RPMI7951 (cell line): ENCODE data around the gene WDR53. TPM values are rescaled to one million over a fixed set of nuclear protein-coding genes. Genes with fewer than 3 reads are reported as not detected.
A peak's percentile ranks its signal among the peaks of the same experiment; 100 is the strongest.
"Not testable (repeated sequence)": the region's sequence is repeated elsewhere in the genome, so short reads cannot be mapped to it uniquely, and the experiment has no call there.

Source experiments
- DNase-seq: peaks from one replicate; pipeline ENCODE4 v3.0.0-alpha.2; 2012; ENCODE audit warnings: low read depth
- total RNA-seq: library from RNA; depleted of rRNA; stranded (reverse); fragments of >200 nt; shearing (Covaris generic); gene quantifications from 2 replicates; pipeline ENCODE4 v1.2.3, GENCODE V29; 2014; rRNA removed

Gene WDR53
- total RNA-seq: 8.8 and 9.4 TPM in 2 replicates

DNA sequence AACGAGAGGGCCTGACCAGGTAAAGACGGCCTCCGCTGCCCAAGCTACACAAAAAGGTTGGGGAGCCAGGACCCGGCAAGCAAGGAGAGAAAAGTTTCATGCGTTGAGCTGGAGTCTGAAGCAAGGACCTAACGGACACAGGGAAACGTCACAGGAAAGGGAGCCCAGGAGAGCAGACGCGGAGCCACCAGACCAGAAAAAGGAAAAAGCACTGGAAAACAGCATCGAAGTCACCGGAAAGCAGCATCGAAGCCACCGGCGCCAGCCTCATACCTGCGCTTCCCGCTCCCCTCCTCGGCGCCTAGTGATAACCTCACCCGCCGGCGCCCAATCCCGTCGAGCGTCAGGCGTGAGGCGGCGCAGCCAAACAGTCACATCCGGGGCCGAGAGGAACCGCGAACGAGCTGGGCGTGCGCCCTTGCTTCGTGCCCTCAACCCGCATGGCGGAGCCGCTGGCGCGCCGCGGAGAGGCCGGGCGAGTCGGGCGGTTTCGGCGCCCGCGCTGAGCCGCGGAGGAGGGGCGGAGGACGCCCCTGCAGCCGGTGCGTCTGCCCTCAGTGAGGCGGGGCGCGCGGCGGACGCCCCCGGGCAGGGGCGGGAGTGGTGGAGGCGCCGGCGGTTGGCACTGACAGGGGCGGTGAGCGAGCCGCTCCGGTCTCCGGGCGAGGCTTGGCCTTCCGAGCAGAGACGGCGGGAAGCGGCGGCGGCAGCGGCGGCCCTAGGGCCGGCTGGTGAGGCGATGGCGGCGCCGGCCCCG lies at the start of gene WDR53, which contains the start of gene FBXO45:
Gene WDR53, minus strand, starts transcription at position 309 of the 757 bp plus-strand sequence. CDS start 7,079 bp downstream, outside the sequence.
Gene FBXO45, plus strand, starts transcription at position 415 of the 757 bp plus-strand sequence. Its CDS starts 325 bp downstream, at position 740.
- DNase-seq: peak; percentile 93

DNA sequence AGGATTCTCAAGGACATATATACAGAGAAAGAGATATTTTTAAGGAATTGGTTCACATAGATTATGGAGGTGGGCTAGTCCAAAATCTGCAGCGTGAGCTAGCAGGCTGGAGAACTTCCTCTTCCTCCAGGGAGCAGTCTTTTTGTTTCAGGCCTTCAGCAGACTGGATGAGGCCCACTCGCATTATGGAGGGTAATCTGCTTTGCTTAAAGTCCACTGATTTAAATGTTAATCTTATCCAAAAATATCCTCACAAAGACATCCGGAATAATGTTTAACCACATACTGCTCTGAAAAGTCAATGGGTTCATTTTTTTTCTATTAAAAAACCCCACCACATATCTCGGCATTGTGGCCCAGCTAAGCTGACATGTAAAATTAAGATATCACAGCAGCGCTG lies 48.9 kb upstream of the WDR53 start:
- no peak for DNase-seq

DNA sequence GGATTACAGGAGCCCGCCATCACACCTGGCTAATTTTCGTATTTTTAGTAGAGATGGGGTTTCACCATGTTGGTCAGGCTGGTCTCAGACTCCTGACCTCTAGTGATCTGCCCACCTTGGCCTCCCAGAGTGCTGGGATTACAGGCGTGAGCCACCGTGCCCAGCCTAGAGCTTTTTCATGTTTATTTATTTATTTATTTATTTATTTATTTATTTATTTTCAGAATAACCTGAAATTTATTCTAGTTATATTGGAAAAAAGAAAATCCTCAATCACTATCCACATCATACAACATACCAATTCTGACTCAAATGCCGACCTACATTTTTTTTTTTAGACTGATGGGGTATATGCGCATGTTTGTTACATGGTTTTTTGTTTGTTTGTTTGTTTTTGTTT lies 46.9 kb upstream of the WDR53 start:
- DNase-seq: not testable (repeated sequence)

DNA sequence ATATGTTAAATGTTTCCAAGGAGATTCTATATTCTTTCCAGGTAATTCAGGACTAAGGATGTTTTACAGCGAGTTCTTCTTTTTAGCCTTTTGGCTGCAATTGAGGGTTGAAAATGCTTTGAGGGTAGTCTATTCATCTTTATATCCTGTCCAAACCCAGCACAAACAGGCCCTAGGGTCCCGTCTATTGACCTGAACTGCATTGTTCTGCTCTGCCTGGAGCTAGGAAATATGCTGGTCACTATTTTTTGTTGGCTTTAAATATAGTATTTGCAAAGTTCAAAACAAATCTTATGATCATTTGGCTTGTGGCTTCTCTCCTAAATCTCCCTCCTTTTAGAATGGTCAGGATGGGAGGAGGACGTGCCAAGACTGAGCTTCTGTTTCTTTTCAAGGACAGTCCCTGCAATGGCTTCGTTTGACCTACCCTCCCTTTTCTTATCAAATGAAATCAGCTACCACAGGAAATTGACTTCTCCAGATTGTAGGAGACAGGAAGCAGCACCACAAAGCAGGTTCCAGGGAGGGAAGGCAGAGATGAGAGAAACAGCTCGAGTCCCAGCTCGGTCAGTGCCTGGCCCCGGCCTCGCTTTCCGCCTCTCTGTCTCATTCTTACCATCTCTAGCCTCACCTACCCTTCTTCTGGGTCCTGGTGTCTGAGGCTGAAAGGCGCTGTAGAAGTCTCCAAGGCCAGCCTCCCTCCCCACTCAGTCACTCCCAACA lies 43.6 kb upstream of the WDR53 start:
- DNase-seq: no peak

DNA sequence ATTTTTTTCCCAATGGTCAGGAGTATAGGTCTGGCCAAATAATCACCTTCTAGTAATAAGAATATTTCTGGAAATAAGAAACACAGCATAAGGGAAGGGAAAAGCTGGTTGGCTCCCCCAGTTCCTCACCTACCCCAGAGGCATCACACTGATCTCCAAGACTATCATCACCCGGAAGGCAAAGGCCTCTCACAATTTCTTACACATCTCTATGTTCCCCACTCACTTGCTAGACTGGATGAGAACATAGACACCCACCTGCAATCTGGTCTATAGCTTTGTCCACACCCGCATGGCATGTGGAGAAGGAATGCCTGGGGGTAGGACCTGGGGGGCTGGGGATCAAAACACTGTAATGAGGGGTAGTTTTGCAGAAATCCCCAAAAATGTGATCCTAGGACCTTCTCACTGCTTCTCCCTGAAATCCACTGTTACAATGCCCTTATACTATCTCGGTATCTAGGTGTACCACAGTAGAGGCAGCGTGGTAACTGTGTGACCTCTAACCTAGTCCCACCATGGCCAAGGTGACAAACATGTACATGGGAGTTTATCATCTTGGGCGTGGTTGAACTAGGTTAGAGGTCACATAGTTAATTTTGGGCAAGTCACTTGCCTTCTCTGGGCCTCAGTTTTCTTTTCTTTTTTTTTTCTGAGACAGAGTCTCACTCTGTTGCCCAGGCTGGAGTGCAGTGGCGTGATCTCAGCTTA lies 41.6 kb upstream of the WDR53 start:
- DNase-seq: no peak

DNA sequence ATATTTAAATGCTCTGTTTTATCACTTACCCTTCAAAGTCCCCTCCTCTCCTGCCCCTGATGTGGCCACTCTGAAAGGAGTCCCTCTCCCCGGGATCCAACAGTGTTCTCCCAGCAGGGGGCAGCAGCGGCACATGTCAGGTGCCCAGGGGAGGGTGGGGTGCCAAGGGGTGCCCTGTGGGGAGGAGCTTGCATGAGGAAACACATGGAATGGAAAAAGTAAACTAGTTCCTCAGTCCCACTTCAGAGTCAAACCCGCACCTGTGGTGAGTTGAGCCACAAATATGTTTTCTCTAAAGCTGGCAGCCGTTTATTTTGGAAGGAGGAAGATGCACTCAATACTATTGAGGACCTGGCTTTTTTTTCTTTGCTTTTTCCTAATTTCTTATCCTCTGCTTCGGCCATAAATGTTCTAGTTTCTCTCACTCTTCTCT lies 41.0 kb upstream of the WDR53 start:
- DNase-seq: peak; percentile 77

DNA sequence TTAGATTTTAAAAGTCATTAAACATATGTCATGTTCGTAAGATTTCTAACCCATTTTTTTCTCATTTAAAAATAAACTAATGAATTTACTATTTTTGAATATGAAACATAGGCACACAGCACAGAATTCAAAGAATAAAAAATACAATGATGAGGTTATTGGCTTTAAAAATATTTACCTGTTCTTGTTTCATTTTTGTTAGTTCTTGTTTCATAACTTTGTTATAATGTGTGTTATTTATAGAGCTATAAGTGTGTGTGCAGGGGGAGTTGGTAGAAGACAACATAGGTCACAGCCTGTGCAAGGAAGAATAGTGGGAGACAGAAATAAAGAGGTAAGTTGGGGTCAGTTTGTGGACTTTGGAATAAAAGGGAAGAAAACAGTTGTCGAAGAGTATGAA lies 40.3 kb upstream of the WDR53 start:
- no peak for DNase-seq

DNA sequence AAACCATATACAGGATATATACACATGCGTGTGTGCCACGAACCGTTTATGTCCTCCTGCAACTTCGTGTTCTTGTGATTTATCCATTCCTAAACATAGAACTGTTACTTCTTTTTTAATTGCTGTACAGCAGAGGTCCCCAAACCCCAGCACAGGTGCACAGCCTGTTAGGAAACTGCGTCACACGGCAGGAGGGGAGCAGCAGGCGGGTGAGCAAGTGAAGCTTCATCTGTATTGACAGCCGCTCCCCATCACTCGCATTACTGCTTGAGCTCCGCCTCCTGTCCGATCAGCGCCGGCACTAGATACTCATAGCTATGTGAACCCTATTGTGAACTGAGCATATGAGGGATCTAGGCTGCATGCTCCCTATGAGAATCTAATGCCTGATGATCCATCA lies 36.2 kb upstream of the WDR53 start:
- no peak for DNase-seq

DNA sequence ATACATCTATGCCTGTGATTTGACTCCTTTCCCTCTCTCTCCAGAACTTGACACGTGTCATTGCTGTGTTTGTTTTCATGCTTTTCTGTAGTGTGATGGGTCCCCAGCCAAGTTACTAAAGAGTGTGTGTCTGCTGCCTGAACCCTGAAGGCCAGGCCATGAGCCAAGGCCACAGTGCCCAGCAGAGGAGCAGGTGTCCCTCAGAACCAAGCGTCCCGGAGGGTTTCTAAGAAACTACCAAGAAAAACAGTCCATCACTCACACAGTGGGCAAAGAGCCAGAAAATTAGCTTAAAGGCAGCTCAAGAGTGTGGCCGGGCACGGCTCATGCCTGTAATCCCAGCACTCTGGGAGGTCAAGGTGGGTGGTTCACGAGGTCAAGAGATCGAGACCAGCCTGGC lies 35.3 kb upstream of the WDR53 start:
- DNase-seq: peak; percentile 16

DNA sequence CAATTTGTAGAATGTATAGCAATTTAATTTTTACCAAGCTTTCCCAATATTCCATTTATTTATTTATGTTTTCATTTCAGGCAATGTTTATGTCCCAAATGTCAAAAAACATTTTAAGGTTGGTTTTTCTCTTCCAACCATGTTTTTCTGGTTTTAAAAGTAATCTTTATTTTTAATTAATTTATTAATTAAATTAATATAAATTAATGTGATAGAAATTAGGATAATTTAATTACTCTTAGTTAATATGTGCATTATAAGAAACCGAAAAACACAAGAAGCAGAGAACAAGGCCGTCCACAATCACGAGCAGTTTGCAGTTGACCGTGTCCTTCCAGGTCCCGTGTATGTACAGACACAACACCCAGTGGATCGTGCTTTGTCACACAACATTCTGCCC lies 34.3 kb upstream of the WDR53 start:
- DNase-seq: no peak

DNA sequence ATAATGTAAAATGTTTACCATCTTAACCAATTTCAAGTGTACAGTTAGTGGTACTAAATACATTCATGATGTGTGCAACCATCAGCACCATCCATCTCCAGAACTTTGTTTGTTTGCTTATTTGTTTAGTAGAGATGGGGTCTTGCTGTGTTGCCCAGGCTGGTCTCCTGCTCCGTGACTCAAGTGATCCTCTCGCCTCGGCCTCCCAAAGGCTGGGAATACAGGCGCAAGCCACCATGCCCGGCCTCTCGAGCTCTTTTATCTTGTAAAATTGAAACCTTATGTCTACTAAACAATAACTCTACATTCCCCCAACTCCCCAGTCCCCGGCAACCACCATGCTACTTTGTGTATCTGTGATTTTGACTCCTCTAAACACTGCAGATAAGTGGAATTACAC lies 32.0 kb upstream of the WDR53 start:
- DNase-seq: no peak

DNA sequence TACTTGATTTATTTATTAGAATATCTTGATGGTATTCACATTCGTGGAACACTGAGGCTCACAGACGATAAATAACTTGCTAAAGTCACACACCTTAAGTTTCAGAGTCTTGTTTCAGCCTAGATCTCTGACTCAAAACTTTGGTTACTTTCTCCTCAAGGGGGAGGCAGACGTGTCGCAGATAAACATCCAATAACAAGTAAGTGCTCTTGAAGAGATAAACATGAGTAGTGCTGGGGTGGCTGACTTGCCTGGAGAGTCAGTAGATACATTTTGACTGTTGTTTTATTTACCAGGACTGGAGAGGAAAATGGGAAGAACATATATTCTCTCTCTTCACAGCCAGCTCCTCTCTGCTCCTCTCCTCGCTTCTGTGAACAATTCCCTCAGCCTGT lies 31.4 kb upstream of the WDR53 start:
- no peak for DNase-seq

DNA sequence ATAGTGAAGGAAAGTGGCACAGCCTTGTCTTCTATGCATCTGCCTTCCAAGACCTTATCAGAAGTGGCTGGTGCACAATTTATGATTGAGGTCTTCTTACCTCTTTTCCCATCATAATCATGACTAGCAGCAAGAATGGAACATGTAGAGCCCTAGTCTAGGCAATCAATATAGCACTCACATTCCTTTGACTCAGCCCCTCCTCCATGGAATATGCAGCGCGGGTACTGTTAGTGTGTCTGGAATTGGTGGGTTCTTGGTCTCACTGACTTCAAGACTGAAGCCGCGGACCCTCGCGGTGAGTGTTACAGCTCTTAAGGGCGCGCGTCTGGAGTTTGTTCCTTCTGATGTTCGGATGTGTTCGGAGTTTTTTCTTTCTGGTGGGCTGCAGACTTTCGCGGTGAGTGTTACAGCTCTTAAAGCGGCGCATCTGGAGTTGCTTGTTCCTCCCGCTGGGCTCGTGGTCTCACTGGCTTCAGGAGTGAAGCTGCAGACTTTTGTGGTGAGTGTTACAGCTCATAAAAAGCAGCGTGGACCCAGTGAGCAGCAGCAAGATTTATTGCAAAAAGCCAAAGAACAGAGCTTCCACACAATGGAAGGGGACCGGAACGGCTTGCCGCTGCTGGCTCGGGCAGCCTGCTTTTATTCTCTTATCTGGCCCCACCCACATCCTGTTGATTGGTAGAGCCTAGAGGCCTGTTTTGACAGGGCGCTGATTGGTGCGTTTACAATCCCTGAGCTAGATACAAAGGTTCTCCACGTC lies 29.8 kb upstream of the WDR53 start:
- DNase-seq: not testable (repeated sequence)

DNA sequence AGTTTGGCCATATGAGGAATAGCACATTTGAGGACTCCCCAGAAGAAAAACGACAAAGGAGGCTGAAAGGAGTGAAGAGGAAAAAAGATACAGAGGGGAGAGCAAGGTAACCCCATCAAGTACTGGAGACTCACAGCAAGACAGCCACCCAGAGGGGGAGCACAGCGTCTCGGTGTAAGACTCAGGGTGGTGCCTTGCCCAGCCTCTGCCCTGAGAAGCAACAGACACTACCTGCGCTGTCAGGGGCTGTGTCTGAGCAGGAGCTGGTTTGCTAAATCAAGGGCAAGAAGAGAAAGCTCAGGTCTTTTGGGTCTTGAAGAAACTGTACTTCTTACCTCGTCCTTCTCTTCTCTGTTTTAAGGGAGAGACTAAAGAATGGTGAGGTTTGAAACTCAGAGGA lies 28.0 kb upstream of the WDR53 start:
- DNase-seq: no peak

DNA sequence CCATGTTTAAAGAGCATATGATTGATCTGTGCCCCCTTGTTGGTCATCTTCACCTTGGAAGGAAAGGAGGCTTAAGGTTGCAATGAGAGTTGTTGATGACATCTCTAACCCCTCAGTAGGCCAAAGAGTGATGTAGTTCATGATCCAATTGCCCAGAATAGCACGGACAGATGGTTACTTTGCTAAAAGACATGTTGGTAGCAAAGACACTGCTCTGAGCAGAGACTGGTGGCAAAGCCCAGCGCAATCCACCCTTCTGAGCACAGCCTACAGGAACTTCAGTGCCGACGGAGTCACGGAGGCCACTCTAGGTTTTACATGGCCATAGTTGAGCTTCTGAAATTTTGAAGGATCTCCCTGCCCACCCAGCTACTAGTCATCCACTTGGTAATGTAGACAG lies 21.9 kb upstream of the WDR53 start:
- no peak for DNase-seq

DNA sequence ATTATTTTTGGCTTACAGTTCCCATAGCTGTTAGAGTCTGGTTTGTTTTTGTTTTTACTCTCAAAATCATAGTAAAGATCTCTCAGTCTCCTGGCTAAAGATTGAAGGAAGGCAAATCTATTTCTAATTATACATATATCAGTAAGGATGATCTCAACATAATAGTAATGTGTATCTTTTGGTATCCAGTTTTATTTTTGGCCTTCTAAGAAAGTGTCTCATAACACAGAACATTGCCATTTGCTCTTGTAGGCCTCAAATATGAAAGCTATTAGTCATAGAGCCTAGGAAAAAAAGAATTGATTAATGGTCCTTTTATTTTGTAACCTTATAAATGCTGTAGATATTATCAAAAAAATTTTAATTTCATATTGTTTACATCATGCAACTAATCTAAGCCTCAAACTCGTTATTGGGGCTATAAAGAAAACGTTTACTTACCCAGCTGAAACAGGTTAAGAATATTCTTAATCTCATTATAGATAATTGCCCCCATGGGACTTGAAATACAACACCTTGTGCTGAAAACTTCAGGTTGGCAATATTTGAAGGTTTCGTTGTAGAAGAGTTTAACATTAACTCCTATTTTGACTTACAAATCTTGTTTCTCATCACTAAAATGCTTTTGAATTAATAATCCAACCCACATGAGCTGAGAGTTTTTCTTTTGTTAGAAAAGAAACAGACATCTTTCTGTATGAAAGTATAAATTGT lies 16.8 kb upstream of the WDR53 start:
- no peak for DNase-seq

DNA sequence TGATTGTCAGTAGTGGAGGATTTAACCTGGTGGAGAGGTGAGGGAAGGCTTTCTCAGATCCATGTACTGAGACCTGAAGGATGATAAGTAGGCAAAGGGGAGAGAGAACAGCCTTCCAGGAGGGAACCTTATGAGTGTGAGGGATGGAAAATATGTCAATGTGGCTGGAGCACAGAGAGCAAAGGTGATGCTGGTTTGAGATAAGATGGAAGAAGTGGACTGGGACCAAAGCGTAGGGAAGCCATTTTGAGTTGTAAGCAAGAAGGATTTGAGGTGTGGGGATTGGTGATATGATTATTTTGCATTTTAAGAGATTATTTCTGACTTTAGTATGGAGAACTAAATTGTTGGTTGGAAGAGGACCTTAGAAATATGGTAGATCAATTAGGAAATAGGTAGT lies 4.0 kb upstream of the WDR53 start:
- no peak for DNase-seq

DNA sequence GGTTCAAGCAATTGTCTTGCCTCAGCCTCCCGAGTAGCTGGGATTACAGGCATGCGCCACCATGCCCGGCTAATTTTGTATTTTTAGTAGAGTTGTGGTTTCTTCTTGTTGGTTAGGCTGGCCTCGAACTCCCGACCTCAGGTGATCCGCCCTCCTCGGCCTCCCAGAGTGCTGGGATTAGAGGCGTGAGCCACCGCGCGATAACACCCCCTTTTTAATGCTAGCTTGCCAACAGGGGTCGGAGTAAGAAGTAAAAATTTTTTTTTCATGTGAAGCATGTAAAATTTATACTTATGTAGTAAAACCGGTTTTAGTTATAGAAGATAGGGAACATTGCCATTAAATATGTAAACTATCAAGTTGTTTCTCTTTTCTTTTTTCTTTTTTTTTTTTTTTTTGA lies 2.0 kb upstream of the WDR53 start:
- not testable (repeated sequence) for DNase-seq

DNA sequence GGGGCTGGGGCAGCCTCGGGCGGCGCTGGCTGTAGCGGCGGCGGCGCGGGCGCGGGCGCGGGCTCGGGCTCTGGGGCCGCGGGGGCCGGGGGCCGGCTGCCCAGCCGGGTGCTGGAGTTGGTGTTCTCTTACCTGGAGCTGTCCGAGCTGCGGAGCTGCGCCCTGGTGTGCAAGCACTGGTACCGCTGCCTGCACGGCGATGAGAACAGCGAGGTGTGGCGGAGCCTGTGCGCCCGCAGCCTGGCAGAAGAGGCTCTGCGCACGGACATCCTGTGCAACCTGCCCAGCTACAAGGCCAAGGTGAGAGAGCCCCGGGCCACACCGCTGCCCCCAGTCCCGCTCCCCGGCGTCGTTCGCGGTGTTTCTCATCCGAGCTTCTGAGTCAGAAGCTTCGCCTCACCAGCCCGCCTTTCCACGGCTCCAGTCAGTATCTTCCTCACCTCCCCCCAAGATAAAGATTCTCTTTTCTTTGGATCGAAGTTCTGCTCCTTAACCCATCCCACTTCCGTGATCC lies 706 bp upstream of the WDR53 start:
- peak; percentile 30 for DNase-seq

DNA sequence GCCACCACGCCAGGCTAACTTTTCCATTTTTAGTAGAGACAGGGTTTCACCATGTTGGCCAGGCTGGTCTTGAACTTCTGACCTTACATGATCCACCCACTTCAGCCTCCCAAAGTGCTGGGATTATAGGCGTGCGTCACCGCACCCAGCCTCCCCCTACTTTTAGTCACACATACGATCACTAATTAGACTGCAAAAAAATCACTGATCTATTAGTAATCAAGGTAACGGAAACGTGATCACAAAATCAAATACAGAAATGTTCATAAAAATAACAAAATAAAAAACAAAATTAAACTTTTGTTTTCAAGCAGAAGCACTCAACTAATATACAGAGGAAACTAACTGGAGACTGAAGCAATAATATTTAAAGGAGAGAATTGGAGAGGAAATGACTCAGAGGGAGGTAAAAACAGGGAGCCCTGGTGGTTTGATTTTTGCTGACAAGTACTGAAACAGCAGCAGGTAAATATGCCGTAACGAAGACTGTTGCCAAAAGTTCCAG lies 4.6 kb downstream of the WDR53 start:
- DNase-seq: peak; percentile 15

DNA sequence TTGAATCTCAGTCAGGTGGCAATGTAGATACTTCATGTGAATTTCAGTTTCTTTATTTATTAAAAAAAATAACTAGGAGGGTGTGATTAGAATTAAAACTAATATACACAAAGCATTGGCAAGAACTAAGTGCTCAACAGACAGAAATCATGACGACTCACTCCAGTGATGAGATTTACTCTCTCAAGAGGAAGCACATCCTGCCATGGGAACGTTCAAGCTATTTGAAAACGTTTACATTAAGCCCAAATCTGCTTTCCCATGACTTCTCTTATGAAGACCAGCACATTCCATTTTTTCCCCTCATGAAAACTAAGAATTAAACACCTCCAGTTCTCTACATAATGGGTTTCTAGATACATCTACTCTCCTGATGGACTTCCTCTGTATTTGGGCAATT lies 8.5 kb downstream of the WDR53 start:
- no peak for DNase-seq
